B cell (primary cell): Measurements from ENCODE around the gene ROBO2. TPM values are rescaled to one million over a fixed set of nuclear protein-coding genes. Genes with fewer than 3 reads are reported as not detected.

Experiments used
- ATAC-seq: fragments of 200-7000 bp; cut with Tn5 transposase; one replicate; pipeline ENCODE4 v1.10.0; 2021; ENCODE audit warnings: low read depth, mild to moderate bottlenecking, moderate number of reproducible peaks, moderate library complexity
- CTCF ChIA-PET: fragments of 350-600 bp; sonication (Branson Sonifier 250); formaldehyde crosslinking; loops from one replicate; lab custom pipeline; 2021; ENCODE audit warnings: antibody characterized with exemption, inconsistent platforms; lab: Charles Lee
- POLR2A ChIA-PET: fragments of 350-600 bp; sonication (Branson Sonifier 250); formaldehyde crosslinking; loops from one replicate; lab custom pipeline; 2021; ENCODE audit warnings: antibody characterized with exemption; lab: Charles Lee
- DNase-seq: peaks from one replicate; pipeline ENCODE4 v3.0.0; 2013
- H2AFZ ChIP-seq: 2 replicates; pipeline ENCODE4 v1.6.1; 2012; ENCODE audit warnings: mild to moderate bottlenecking, low read depth, low read length; ENCODE audit not compliant: insufficient read depth, poor library complexity, severe bottlenecking
- H3K27ac ChIP-seq, 2 donors: 1 replicate in 1 of 2; 2 replicates in 1 of 2; pipeline ENCODE4 v1.5.1; 2012 to 2013; ENCODE audit warnings: low read length in 2 of 2, mild to moderate bottlenecking in 2 of 2, moderate library complexity in 1 of 2
- H3K27me3 ChIP-seq, 4 experiments: fragments of 200-600 bp in 1 of 4; sonication (generic) in 1 of 4; replicated peaks in 1 of 4; 1 replicate in 2 of 4; 2 replicates in 2 of 4; pipeline versions ENCODE4 v1.6.1 to v1.7.0; 2013 to 2016; ENCODE audit warnings: low read length in 3 of 4, mild to moderate bottlenecking in 2 of 4, mixed read lengths in 1 of 4, moderate library complexity in 1 of 4; ENCODE audit not compliant: insufficient read depth in 4 of 4, control insufficient read depth in 3 of 4; ENCODE audit errors: control extremely low read depth in 1 of 4
- H3K36me3 ChIP-seq, 2 experiments: replicated peaks in 1 of 2; 1 replicate in 1 of 2; 2 replicates in 1 of 2; pipeline versions ENCODE4 v1.6.1 to v1.7.1; 2013; ENCODE audit warnings: low read length in 1 of 2; ENCODE audit not compliant: insufficient read depth in 2 of 2, control insufficient read depth in 1 of 2; ENCODE audit errors: control extremely low read depth in 1 of 2, extremely low read depth in 1 of 2
- H3K4me1 ChIP-seq, 2 donors: fragments of 200-600 bp in 1 of 2; sonication (generic) in 1 of 2; 1 replicate in 1 of 2; 2 replicates in 1 of 2; pipeline versions ENCODE4 v1.5.1 to v1.6.1; 2013 to 2017; ENCODE audit warnings: low read length in 2 of 2; ENCODE audit not compliant: control insufficient read depth in 2 of 2, insufficient read depth in 2 of 2
- H3K4me2 ChIP-seq: replicated peaks from 2 replicates; pipeline ENCODE3; 2012; ENCODE audit warnings: mild to moderate bottlenecking, low read depth, low read length; ENCODE audit not compliant: poor library complexity, severe bottlenecking
- H3K4me3 ChIP-seq, 5 experiments: fragments of 200-600 bp in 1 of 5; sonication (generic) in 1 of 5; 1 replicate in 3 of 5; 2 replicates in 2 of 5; pipeline versions ENCODE4 v1.5.1 to v1.7.0; 2011 to 2016; ENCODE audit warnings: low read length in 4 of 5, mild to moderate bottlenecking in 4 of 5, low read depth in 2 of 5, control low read depth in 1 of 5, moderate library complexity in 1 of 5; ENCODE audit not compliant: insufficient read depth in 1 of 5; ENCODE audit errors: control extremely low read depth in 1 of 5, extremely low read depth in 1 of 5
- H3K79me2 ChIP-seq: fragments of 200-600 bp; sonication (generic); one replicate; pipeline ENCODE4 v1.6.0; 2016; ENCODE audit warnings: low read length; ENCODE audit not compliant: control insufficient read depth, insufficient read depth
- H3K9ac ChIP-seq: fragments of 200-600 bp; sonication (generic); 2 replicates; pipeline ENCODE4 v1.6.1; 2017; ENCODE audit warnings: mild to moderate bottlenecking, low read length, moderate library complexity
- H3K9me3 ChIP-seq, 3 donors: one replicate each; pipeline versions ENCODE4 v1.6.1 to v1.7.1; 2013; ENCODE audit warnings: low read length in 2 of 3; ENCODE audit not compliant: control insufficient read depth in 2 of 3, insufficient read depth in 1 of 3; ENCODE audit errors: control extremely low read depth in 1 of 3
- H4K20me1 ChIP-seq: 2 replicates; pipeline ENCODE4 v1.6.0; 2012; ENCODE audit warnings: mild to moderate bottlenecking, low read length; ENCODE audit not compliant: insufficient read depth, control insufficient read depth, poor library complexity, severe bottlenecking
- H3K27ac Mint-ChIP-seq: one replicate; pipeline ENCODE4 v1.8.0; 2021; ENCODE audit warnings: mixed read lengths
- H3K27me3 Mint-ChIP-seq: one replicate; pipeline ENCODE4 v1.8.0; 2021; ENCODE audit warnings: mixed read lengths
- H3K4me1 Mint-ChIP-seq: one replicate; pipeline ENCODE4 v1.8.0; 2021; ENCODE audit warnings: mixed read lengths
- H3K4me3 Mint-ChIP-seq: one replicate; pipeline ENCODE4 v1.8.0; 2021; ENCODE audit warnings: mixed read lengths
- H3K9me3 Mint-ChIP-seq: one replicate; pipeline ENCODE4 v1.8.0; 2022; ENCODE audit warnings: mixed read lengths; ENCODE audit not compliant: insufficient read depth
- CTCF ChIP-seq: fragments of 200-600 bp; IDR thresholded peaks from one replicate; pipeline ENCODE4 v1.8.0; 2022; ENCODE audit warnings: antibody characterized with exemption, mild to moderate bottlenecking
- EZH2 ChIP-seq: IDR thresholded peaks from 2 replicates; pipeline ENCODE4 v1.6.1; 2012; ENCODE audit warnings: borderline replicate concordance, low read depth, mild to moderate bottlenecking, moderate library complexity, low read length; ENCODE audit not compliant: insufficient read depth, poor library complexity, severe bottlenecking
- WGBS: methylation state at CpG from one replicate; pipeline ENCODE4 v1.1.5; 2013; ENCODE audit warnings: missing lambda C conversion rate; ENCODE audit not compliant: insufficient coverage; 5-methylcytosine and 5-hydroxymethylcytosine counted together
- intact Hi-C: fragments of 100-400 bp; cut with micrococcal nuclease; formaldehyde crosslinking; loops from one replicate; pipeline ENCODE4 v1.10.0; 2022
- polyA plus RNA-seq: library from polyadenylated mRNA; depleted of rRNA; stranded (reverse); fragments of >200 nt; gene quantifications from 2 replicates; pipeline ENCODE4 v1.2.3, GENCODE V29; 2012
- total RNA-seq, 2 donors: library from RNA; stranded (reverse); fragments of 120-200 nt in 1 of 2; gene quantifications; 1 replicate in 1 of 2; 2 replicates in 1 of 2; pipeline versions ENCODE4 v1.2.3 to v1.2.4, GENCODE V29; 2013 to 2022

Gene ROBO2
- total and polyA plus RNA-seq, 2 donors (not counting 1 experiment from before 2014, with no cell fraction given): not detected

GRCh38 chr3:77324105-77324504 lies 284.2 kb downstream of the ROBO2 start:
- no peak for DNase-seq
- H4K20me1 ChIP-seq: no peaks in the 10 kb centered on the region
- intact Hi-C loops: no loop called here
- H3K27me3 ChIP-seq: no peaks in the 10 kb centered on the region
- no peaks in the 10 kb centered on the region for H3K4me1 Mint-ChIP-seq
- H3K4me3 Mint-ChIP-seq: no peak overlapping the region
- ChIA-PET CTCF (no interaction called here), POLR2A (no interaction called here)
- no CpG with 5 or more reads among the region's 3 CpGs for WGBS
- no peak overlapping the region for H3K27ac Mint-ChIP-seq
- H3K27me3 Mint-ChIP-seq: no peaks in the 10 kb centered on the region
- no peaks in the 10 kb centered on the region for H3K9me3 Mint-ChIP-seq
- H3K4me3 ChIP-seq: no peak overlapping the region
- no peak overlapping the region for H2AFZ ChIP-seq
- no peaks in the 10 kb centered on the region for H3K79me2 ChIP-seq
- H3K9ac ChIP-seq: no peak overlapping the region
- no peak overlapping the region for H3K4me2 ChIP-seq
- TF ChIP-seq CTCF: no peak
- no peak for TF ChIP-seq EZH2
- H3K27ac ChIP-seq: no peak overlapping the region
- no peaks in the 10 kb centered on the region for H3K9me3 ChIP-seq
- no peaks in the 10 kb centered on the region for H3K36me3 ChIP-seq
- H3K4me1 ChIP-seq: no peaks in the 10 kb centered on the region
- no peak for ATAC-seq

DNA sequence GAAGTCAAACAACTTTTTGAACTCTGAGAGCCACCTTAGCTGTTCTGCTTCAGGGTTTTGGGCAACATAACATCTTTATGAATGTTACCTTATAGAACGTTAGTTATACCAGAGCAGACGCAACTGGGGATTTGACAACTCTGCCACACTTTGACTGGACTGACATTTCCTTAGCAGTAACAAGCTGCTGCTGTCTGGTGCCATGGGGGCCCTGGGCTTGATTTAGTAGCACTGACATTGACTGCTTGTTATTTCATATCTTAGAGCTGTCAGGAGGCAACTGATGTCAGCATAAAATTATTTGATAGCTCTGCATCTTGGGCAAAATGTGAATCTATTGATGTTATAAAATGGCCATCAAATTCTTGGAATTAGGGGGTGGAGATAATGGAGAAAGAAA lies 285.4 kb downstream of the ROBO2 start:
- Histone ChIP-seq H3K79me2 (no peaks in the 10 kb centered on the region), H2AFZ (no peak overlapping the region), H3K27me3 (no peaks in the 10 kb centered on the region), H3K9ac (no peak overlapping the region), H3K4me3 (no peak overlapping the region), H3K36me3 (no peaks in the 10 kb centered on the region), H3K27ac (no peak overlapping the region), H3K4me2 (no peak overlapping the region), H4K20me1 (no peaks in the 10 kb centered on the region), H3K4me1 (no peaks in the 10 kb centered on the region), H3K9me3 (no peaks in the 10 kb centered on the region)
- WGBS: 89% methylated on average over 2 of the region's 2 CpGs
- ATAC-seq (no peak), DNase-seq (no peak)
- no peak for TF ChIP-seq CTCF
- TF ChIP-seq EZH2: no peak
- Mint-ChIP-seq H3K9me3 (no peaks in the 10 kb centered on the region), H3K27ac (no peak overlapping the region), H3K27me3 (no peaks in the 10 kb centered on the region), H3K4me1 (no peaks in the 10 kb centered on the region), H3K4me3 (no peak overlapping the region)
- POLR2A ChIA-PET: no interaction called here
- CTCF ChIA-PET: no interaction called here
- intact Hi-C loops: no loop called here
